ENCODE data around the gene HLA-DMB. TPM values are rescaled to one million over a fixed set of nuclear protein-coding genes. Genes with fewer than 3 reads are reported as not detected.

The HLA-DMB gene
- total RNA-seq, 2 experiments from 2014 or later = 4.6 to 6.0 TPM

- Histone ChIP-seq H3K4me3 (ENCODE audit: low read length) (no peak overlapping the region), H3K4me1 (ENCODE audit: insufficient read depth, low read length) (peaks cover 6% of the 10 kb centered on the region), H3K9me3 (ENCODE audit: control insufficient read depth in 1 of 2, insufficient read depth in 1 of 2, low read length in 2 of 2) (no peaks in the 10 kb centered on the region), H3K36me3 (ENCODE audit: insufficient read depth, low read length) (no peaks in the 10 kb centered on the region), H3K27me3 (ENCODE audit: control insufficient read depth in 1 of 2, insufficient read depth in 2 of 2, low read length in 2 of 2) (no peaks in the 10 kb centered on the region), H3K27ac (ENCODE audit: low read depth in 1 of 2, low read length in 2 of 2) (no peak overlapping the region)
- no peak overlapping the region for H3K4me3 Mint-ChIP-seq
- H3K27ac Mint-ChIP-seq = no peak overlapping the region
- peaks cover 7% of the 10 kb centered on the region for H3K36me3 Mint-ChIP-seq (ENCODE audit: low read depth)
- no peaks in the 10 kb centered on the region for H3K9me3 Mint-ChIP-seq
- CTCF ChIA-PET = interaction anchor here (1.1 kb wide), 1 partner anchor 21 kb away, joined by 3 read pairs; no protein-coding TSS in a partner anchor
- H3K4me1 Mint-ChIP-seq (ENCODE audit: low read depth) = peaks cover 12% of the 10 kb centered on the region
- POLR2A ChIA-PET = interaction anchor here (1.3 kb wide), 1 partner anchor 82 kb away, joined by 6 read pairs; no protein-coding TSS in a partner anchor
- ATAC-seq (ENCODE audit: poor library complexity) (no peak), DNase-seq (no peak)
- TF ChIP-seq CTCF (IDR thresholded peaks at IDR 0.05) = no peak
- intact Hi-C loops (cut with DNase I, micrococcal nuclease) = loop anchor here in 1 of 2 experiments (5.0 kb wide), 1 partner anchor 193 kb away; no protein-coding TSS in a partner anchor
- H3K27me3 Mint-ChIP-seq = no peaks in the 10 kb centered on the region
These were observed 51.3 kb downstream of the HLA-DMB start for GRCh38 chr6:32889533-32889932.

GRCh38 chr6:32888576-32888975 lies 52.3 kb downstream of the HLA-DMB start:
- no peak for ATAC-seq (ENCODE audit: poor library complexity)
- ChIA-PET CTCF (no interaction called here), POLR2A (no interaction called here)
- Mint-ChIP-seq H3K4me3 (no peak overlapping the region), H3K9me3 (no peaks in the 10 kb centered on the region), H3K36me3 (ENCODE audit: low read depth) (no peaks in the 10 kb centered on the region), H3K27me3 (no peaks in the 10 kb centered on the region), H3K4me1 (ENCODE audit: low read depth) (peaks cover 4% of the 10 kb centered on the region), H3K27ac (no peak overlapping the region)
- no peak for DNase-seq
- Histone ChIP-seq H3K36me3 (ENCODE audit: insufficient read depth, low read length) (no peaks in the 10 kb centered on the region), H3K4me3 (ENCODE audit: low read length) (no peak overlapping the region), H3K27ac (ENCODE audit: low read depth in 1 of 2, low read length in 2 of 2) (no peak overlapping the region), H3K4me1 (ENCODE audit: insufficient read depth, low read length) (peaks cover 1% of the 10 kb centered on the region), H3K27me3 (ENCODE audit: control insufficient read depth in 1 of 2, insufficient read depth in 2 of 2, low read length in 2 of 2) (no peaks in the 10 kb centered on the region), H3K9me3 (ENCODE audit: control insufficient read depth in 1 of 2, insufficient read depth in 1 of 2, low read length in 2 of 2) (no peaks in the 10 kb centered on the region)
- intact Hi-C loops (cut with DNase I, micrococcal nuclease) = loop anchor here in 1 of 2 experiments (5.0 kb wide), 1 partner anchor 194 kb away; no protein-coding TSS in a partner anchor
- TF ChIP-seq CTCF (IDR thresholded peaks at IDR 0.05) = no peak

- Mint-ChIP-seq H3K4me3 (no peak overlapping the region), H3K4me1 (ENCODE audit: low read depth) (no peaks in the 10 kb centered on the region), H3K9me3 (no peaks in the 10 kb centered on the region), H3K27ac (no peak overlapping the region), H3K36me3 (ENCODE audit: low read depth) (no peaks in the 10 kb centered on the region), H3K27me3 (no peaks in the 10 kb centered on the region)
- ChIA-PET POLR2A (no interaction called here), CTCF (no interaction called here)
- H3K4me3 ChIP-seq (ENCODE audit: low read length) = no peak overlapping the region
- ATAC-seq (ENCODE audit: poor library complexity) = no peak
- intact Hi-C loops (cut with DNase I, micrococcal nuclease) = loop anchor here in 1 of 2 experiments (2.0 to 5.0 kb wide), 2 partner anchors 45 to 195 kb away; no protein-coding TSS in a partner anchor
- no peak for TF ChIP-seq CTCF (IDR thresholded peaks at IDR 0.05)
- DNase-seq = no peak
- H3K9me3 ChIP-seq (ENCODE audit: control insufficient read depth in 1 of 2, insufficient read depth in 1 of 2, low read length in 2 of 2) = no peaks in the 10 kb centered on the region
- no peaks in the 10 kb centered on the region for H3K27me3 ChIP-seq (ENCODE audit: control insufficient read depth in 1 of 2, insufficient read depth in 2 of 2, low read length in 2 of 2)
- no peaks in the 10 kb centered on the region for H3K4me1 ChIP-seq (ENCODE audit: insufficient read depth, low read length)
- no peak overlapping the region for H3K27ac ChIP-seq (ENCODE audit: low read depth in 1 of 2, low read length in 2 of 2)
- no peaks in the 10 kb centered on the region for H3K36me3 ChIP-seq (ENCODE audit: insufficient read depth, low read length)
These were observed 53.2 kb downstream of the HLA-DMB start for GRCh38 chr6:32887616-32888015.

Measured in CD4-positive, alpha-beta T cell (primary cell).